ENCODE measurements around the gene SPARC. TPM values are rescaled to one million over a fixed set of nuclear protein-coding genes. Genes with fewer than 3 reads are reported as not detected.

The SPARC gene
- total RNA-seq, 6 donors from 2014 or later, result 234 to 1,553 (median 581) TPM

GRCh38 chr5:151631941-151632340 lies 54.8 kb downstream of the SPARC start:
- no peaks in the 10 kb centered on the region for H3K4me1 ChIP-seq
- H3K27ac ChIP-seq, result no peak overlapping the region
- no peak overlapping the region for H3K4me3 ChIP-seq
- no peaks in the 10 kb centered on the region for H3K27me3 ChIP-seq
- H3K9me3 ChIP-seq, result no peaks in the 10 kb centered on the region
- no peaks in the 10 kb centered on the region for H3K36me3 ChIP-seq
- ATAC-seq (ENCODE audit: low FRiP score in 2 of 2) (no peak), DNase-seq (no peak)
- WGBS, 2 donors, result 82 to 99% methylated on average over 5 of the region's 5 CpGs
- no peak for TF ChIP-seq CTCF (IDR thresholded peaks at IDR 0.05)
- no peak for TF ChIP-seq EP300 (IDR thresholded peaks at IDR 0.05)
- no peak for TF ChIP-seq POLR2A (IDR thresholded peaks at IDR 0.05)
- TF ChIP-seq POLR2AphosphoS5 (IDR thresholded peaks at IDR 0.05), result no peak

- no peak for TF ChIP-seq POLR2A (IDR thresholded peaks at IDR 0.05)
- TF ChIP-seq CTCF (IDR thresholded peaks at IDR 0.05), result no peak
- no peak for TF ChIP-seq EP300 (IDR thresholded peaks at IDR 0.05)
- no peak for TF ChIP-seq POLR2AphosphoS5 (IDR thresholded peaks at IDR 0.05)
- ATAC-seq (ENCODE audit: low FRiP score in 2 of 2) (no peak), DNase-seq (no peak)
Observed at GRCh38 chr5:151630088-151630487, 56.6 kb downstream of the SPARC start.

GRCh38 chr5:151628112-151628823 lies 58.4 kb downstream of the SPARC start:
- 75 to 76% methylated on average over 5 to 7 of the region's 7 CpGs for WGBS, 2 donors
- ATAC-seq (ENCODE audit: low FRiP score in 2 of 2), result peak in 1 of 2 donors; percentile 39

More at GRCh38 chr5:151630088-151630487, 56.6 kb downstream of the SPARC start:
- Histone ChIP-seq H3K9me3 (no peaks in the 10 kb centered on the region), H3K4me3 (no peak overlapping the region), H3K36me3 (no peaks in the 10 kb centered on the region), H3K4me1 (no peaks in the 10 kb centered on the region), H3K27me3 (no peaks in the 10 kb centered on the region), H3K27ac (no peak overlapping the region)

GRCh38 chr5:151627650-151628049 lies 59.1 kb downstream of the SPARC start:
- no peak overlapping the region for H3K4me3 ChIP-seq

More at GRCh38 chr5:151628112-151628823, 58.4 kb downstream of the SPARC start:
- Histone ChIP-seq H3K9me3 (no peaks in the 10 kb centered on the region), H3K4me3 (no peak overlapping the region), H3K27me3 (no peaks in the 10 kb centered on the region), H3K27ac (no peak overlapping the region), H3K36me3 (no peaks in the 10 kb centered on the region), H3K4me1 (no peaks in the 10 kb centered on the region)
- DNase-seq, result no peak
- TF ChIP-seq POLR2A (IDR thresholded peaks at IDR 0.05) (no peak), POLR2AphosphoS5 (IDR thresholded peaks at IDR 0.05) (no peak), CTCF (IDR thresholded peaks at IDR 0.05) (no peak), EP300 (IDR thresholded peaks at IDR 0.05) (no peak)

More at GRCh38 chr5:151627650-151628049, 59.1 kb downstream of the SPARC start:
- no peaks in the 10 kb centered on the region for H3K27me3 ChIP-seq
- H3K9me3 ChIP-seq, result no peaks in the 10 kb centered on the region
- no peak overlapping the region for H3K27ac ChIP-seq
- no peaks in the 10 kb centered on the region for H3K36me3 ChIP-seq
- TF ChIP-seq EP300 (IDR thresholded peaks at IDR 0.05) (no peak), POLR2AphosphoS5 (IDR thresholded peaks at IDR 0.05) (no peak), POLR2A (IDR thresholded peaks at IDR 0.05) (no peak), CTCF (IDR thresholded peaks at IDR 0.05) (no peak)
- no peaks in the 10 kb centered on the region for H3K4me1 ChIP-seq
- WGBS, 2 donors, result 85 to 89% methylated on average over 6 of the region's 6 CpGs
- DNase-seq (no peak), ATAC-seq (ENCODE audit: low FRiP score in 2 of 2) (no peak)
